NOMO-1 treated with dmso at 0.1 percent for 144 hours (cell line): ENCODE results near the gene RCCD1.
A peak's percentile ranks its signal among the peaks of the same experiment; 100 is the strongest.

Experiments
- DNase-seq: peaks from one replicate; lab custom pipeline; 2025; ENCODE audit not compliant: unreplicated experiment; lab: John Stamatoyannopoulos, UW

RCCD1 gene

DNA sequence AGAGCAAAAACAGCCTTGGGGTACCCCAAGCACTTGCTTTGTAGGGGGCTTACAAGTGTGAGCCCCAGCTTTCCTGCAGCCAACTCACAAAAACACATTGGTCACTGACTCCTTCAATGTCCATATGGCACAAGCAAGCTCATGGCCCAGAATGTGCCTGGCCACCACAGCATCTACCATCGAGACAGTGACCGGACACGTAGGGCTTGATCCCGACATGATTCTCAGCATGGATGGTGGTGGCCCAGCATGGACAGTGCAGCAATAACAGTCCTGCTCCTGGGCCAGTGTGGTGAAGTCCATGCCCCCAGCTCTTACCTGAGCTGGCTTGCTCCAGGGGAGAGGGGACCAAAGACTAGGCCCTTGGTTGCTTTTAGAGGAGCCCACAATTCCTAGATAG, 13.6 kb upstream of the RCCD1 start:
- no peak for DNase-seq

DNA sequence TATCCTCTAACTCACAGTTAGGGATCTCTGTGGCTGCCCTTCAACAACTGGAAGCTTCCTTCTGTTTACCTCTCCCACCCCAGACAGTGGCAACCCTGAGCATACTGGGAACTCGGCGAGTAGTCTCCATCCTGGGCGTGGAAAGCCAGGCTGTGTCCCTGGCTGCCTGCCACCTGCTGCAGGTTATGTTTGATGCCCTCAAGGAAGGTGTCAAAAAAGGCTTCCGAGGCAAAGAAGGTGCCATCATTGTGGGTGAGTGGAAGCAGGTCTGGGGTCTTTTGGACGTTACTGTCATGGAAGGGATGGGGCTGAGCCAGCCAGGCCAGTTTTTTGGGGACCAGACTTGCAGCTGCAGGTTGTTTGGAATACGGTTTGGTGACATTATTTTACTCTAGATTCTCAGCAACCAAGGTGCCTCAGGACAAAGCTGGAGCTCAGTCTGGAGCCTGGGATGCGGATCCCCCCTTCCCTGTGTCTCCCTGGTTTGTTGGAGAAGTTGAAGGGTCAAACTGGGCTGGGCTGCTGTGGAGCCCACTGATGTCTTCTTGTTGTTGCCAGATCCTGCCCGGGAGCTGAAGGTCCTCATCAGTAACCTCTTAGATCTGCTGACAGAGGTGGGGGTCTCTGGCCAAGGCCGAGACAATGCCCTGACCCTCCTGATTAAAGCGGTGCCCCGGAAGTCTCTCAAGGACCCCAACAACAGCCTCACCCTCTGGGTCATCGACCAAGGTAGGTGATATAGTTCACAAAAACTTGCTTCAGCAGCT, 12.1 kb upstream of the RCCD1 start:
- no peak for DNase-seq

GRCh38 chr15:90945091-90945490, 9.6 kb upstream of the RCCD1 start:
- no peak for DNase-seq

GRCh38 chr15:90946538-90946937, 8.1 kb upstream of the RCCD1 start:
- DNase-seq, result no peak

DNA sequence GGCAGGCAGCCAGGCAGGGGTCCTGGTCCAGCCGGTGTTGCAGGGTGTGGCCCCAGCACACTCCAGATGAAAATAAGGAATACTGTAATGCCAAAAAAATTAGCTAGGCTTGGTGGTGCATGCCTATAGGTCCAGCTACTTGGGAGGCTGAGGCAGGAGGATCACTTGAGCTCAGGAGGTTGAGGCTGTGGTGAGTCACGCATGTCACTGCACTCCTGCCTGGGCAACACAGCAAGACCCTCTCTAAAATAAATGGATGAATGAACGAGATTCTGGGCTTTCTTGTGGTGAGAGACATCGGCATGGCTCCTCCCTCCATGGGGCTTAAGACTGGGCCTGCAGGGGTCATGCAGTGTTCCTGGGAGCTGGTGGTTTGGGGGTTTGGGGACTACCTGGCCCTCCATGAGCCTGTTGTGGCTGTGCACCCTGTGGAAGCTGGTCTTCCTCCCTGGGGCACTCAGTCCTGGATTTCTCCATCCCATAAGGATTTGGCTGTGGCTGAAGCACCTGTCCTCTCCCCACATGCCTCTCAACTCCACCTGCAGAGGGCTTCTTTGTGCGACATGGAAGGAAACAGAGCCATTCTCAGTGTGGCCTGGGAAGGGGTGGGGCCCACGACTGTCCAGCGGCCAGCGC, 7.6 kb upstream of the RCCD1 start:
- no peak for DNase-seq

- DNase-seq, result no peak
Measured at GRCh38 chr15:90947577-90948357, 6.9 kb upstream of the RCCD1 start.

DNA sequence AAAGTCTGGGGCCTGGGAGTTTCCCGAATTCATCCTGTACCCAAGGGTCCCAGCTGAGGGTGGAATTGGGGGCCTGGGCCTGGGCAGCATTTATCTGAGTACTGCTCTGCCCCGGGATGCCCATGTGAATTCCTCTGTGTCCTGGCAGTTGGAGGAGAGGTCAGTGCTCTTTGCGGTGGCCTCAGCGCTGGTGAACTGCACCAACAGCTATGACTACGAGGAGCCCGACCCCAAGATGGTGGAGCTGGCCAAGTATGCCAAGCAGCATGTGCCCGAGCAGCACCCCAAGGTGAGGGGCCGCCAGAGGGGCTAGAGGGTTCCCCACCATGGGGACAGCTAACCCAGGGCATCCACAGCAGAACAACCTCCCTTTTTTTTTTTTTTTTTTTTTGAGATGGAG, 6.2 kb upstream of the RCCD1 start:
- no peak for DNase-seq

- DNase-seq, result no peak
Measured at GRCh38 chr15:90949979-90950675, 4.6 kb upstream of the RCCD1 start.

DNA sequence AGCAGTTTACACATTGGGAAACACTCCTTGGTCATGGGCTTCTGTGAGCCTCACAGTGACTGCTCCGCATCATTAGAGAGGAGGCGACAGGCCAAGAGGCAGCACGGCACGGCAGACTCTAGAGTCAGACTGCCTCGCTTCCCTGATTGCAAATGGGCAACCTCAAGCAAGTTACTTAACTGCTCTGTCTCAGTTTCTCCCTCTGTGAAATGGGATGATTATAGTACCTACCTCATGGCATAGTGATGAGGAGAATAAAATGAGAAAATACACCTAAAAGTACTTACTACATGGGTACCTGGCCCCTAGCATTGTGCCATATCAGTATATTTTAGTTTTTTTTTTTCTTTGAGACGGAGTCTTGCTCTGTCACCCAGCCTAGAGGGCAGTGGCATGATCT, 4.0 kb upstream of the RCCD1 start:
- no peak for DNase-seq

- DNase-seq, result no peak
Measured at GRCh38 chr15:90952901-90953677, 1.6 kb upstream of the RCCD1 start.

- no peak for DNase-seq
Measured at GRCh38 chr15:90953947-90954711, 555 bp upstream of the RCCD1 start.

DNA sequence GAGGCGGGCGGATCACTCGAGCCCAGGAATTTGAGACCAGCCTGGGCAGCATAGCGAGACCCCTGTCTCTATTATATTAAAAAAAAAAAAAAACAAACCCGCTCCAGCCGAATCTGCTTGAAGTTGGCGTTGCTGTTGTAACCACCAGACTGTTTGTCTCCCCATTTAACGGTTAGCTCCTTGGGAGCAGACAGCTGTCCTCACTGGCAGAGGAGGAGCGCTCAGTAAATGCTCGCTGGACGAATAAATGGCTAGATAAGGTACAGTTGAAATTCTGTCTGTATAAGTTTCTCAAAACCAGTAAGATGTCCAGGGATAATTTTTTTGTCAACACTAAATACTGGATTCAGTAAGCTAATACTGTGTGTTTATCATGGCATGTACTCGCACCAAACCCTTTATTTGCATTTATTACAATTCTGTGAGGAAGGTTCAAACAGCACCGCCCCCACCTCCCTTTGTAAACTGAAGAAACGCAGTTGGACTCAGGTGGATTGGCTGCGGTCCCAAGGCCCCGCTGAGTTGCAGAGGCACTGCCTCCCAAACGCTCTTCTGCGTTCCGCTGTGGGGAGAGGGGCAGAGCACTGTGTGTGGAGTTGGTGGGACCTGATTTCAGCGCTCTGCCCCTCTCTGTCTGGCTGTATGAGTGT, 1.1 kb downstream of the RCCD1 start:
- peak; percentile 3 for DNase-seq

DNA sequence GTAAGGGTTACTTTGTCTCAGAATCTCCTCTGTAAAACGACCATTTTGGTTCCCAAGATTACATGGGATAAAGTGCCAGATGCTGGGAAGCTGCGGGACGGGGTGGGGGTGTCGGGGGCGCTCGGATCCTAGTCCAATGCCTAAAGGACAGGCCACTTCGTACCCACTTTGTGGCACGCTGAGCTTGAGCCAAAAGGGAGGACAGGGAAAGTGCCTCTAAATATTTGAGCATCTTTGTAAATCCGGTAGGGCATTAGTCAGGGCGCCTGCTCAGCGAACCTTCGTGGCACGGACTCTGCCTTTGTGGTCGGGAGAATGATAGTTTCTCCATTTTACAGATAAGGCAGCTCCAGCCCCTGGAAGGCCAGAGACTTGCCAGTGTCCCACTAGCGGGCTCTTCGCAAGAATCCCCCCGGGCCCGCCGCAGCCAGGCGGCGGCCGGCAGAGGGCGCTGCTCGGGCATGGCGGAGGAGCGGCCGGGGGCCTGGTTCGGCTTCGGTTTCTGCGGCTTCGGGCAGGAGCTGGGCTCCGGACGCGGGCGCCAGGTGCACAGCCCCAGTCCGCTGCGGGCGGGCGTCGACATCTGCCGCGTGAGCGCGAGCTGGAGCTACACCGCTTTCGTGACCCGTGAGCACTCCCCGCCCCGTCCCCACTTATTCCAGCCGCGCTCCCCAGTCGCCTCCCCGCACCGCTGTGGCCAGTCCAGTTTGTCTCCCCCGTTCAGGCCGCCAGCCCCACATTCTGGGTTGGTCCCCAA, 1.8 kb downstream of the RCCD1 start:
- DNase-seq, result peak; percentile 37

DNA sequence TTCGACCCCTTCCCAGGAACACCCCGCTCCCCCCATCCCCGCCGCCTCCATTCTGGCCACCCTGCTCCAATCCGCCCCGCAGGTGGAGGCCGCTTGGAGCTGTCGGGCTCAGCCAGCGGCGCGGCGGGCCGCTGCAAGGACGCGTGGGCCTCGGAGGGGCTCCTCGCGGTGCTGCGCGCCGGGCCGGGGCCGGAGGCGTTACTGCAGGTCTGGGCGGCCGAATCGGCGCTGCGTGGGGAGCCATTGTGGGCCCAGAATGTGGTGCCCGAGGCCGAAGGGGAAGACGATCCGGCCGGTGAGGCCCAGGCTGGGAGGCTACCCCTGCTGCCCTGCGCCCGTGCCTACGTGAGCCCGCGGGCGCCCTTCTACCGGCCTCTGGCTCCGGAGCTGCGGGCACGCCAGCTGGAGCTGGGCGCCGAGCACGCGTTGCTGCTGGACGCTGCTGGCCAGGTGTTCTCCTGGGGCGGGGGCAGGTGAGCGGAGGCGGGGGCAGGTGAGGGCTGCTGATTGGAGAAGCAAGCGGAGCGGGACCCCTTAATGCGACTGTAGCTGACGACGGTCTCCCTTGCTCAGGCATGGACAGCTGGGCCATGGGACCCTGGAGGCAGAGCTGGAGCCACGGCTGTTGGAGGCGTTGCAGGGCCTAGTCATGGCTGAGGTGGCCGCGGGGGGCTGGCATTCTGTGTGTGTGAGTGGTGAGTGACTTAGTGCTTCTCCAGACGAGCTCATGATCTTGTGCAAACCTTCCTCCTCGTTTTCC, 2.5 kb downstream of the RCCD1 start:
- no peak for DNase-seq

GRCh38 chr15:90957791-90958190, 3.1 kb downstream of the RCCD1 start:
- no peak for DNase-seq

DNA sequence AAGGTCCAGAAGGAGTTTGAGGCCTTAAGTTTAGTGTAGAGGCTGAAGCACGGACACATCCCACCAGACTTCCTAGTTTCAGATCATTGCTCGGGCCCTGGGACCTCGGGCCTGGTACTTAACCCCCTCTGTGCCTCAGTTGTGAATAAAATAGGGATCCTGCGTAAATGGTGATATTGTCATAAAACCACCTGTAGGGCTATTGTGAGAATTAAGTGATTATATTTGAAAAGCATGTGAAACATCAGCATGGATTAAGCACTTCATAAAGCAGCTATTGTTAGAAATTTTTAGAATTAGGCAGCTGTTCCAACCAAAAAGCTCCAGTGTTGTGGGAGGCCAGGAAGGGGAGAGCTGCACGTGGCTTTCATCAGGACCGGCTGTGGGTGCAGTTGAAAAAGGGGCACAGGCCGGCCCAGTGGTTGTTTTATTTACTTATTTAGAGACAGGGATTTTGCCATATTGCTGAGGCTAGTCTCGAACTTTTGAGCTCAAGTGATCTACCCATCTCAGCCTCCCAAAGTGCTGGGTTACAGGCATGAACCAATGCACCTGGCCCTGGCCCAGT, 4.4 kb downstream of the RCCD1 start:
- DNase-seq, result no peak

DNA sequence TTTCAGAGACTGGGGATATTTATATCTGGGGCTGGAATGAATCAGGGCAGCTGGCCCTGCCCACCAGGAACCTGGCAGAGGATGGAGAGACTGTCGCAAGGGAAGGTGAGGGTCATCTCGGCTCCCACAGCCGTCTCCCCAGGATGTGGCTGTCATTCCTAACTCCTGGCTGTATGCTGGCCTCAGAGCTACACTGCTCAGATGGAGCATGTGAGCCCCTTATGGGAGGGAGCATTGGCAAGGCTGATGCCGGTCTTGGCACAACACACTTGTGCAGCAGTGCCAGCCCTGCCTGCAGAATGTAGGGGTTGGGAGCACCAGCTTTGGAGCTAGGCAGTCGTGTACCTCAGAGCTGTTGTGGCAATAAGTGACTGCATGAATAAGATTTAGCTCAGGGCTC, 5.2 kb downstream of the RCCD1 start:
- no peak for DNase-seq
